A673 (cell line): Measurements from ENCODE around the gene SLIT3. TPM values are rescaled to one million over a fixed set of nuclear protein-coding genes. Genes with fewer than 3 reads are reported as not detected.

Source experiments
- BruUV-seq: library from RNA; stranded (reverse); fragments of 400-500 nt; replicated peaks from 2 replicates; lab custom pipeline; 2021; lab: Mats Ljungman, UMichigan
- CTCF ChIA-PET: fragments of 300-600 bp; sonication (Branson Sonifier 250); formaldehyde crosslinking; loops from one replicate; lab custom pipeline; 2022; ENCODE audit warnings: antibody characterized with exemption; lab: Charles Lee
- POLR2A ChIA-PET: fragments of 300-600 bp; sonication (Branson Sonifier 250); formaldehyde crosslinking; loops from one replicate; lab custom pipeline; 2022; ENCODE audit warnings: antibody characterized with exemption; ENCODE audit not compliant: low non-redundant PET; lab: Charles Lee
- DNase-seq: peaks from one replicate; pipeline ENCODE4 v3.0.0-alpha.2; 2015; ENCODE audit warnings: low spot score
- H3K27ac ChIP-seq: fragments of 200-600 bp; sonication (generic); 2 replicates; pipeline ENCODE4 v1.5.1; 2016; ENCODE audit warnings: mixed run types, low read depth, mild to moderate bottlenecking, mixed read lengths, antibody characterized with exemption, low read length; ENCODE audit not compliant: poor library complexity, severe bottlenecking
- H3K27me3 ChIP-seq: fragments of 200-600 bp; sonication (generic); replicated peaks from 2 replicates; pipeline ENCODE4 v1.6.1; 2017; ENCODE audit warnings: mixed run types, low read depth, mild to moderate bottlenecking, mixed read lengths, antibody characterized with exemption, low read length; ENCODE audit not compliant: insufficient read depth, poor library complexity
- H3K36me3 ChIP-seq: fragments of 200-600 bp; sonication (generic); 2 replicates; pipeline ENCODE4 v1.6.1; 2016; ENCODE audit warnings: mixed run types, mild to moderate bottlenecking, mixed read lengths, antibody characterized with exemption, low read length; ENCODE audit not compliant: insufficient read depth, poor library complexity, severe bottlenecking
- H3K4me1 ChIP-seq: fragments of 200-600 bp; sonication (generic); 2 replicates; pipeline ENCODE4 v1.6.1; 2017; ENCODE audit warnings: mixed run types, mild to moderate bottlenecking, mixed read lengths, antibody characterized with exemption, low read length; ENCODE audit not compliant: insufficient read depth, poor library complexity, severe bottlenecking
- H3K4me3 ChIP-seq: fragments of 200-600 bp; sonication (generic); 2 replicates; pipeline ENCODE4 v1.5.1; 2016; ENCODE audit warnings: low read depth, mixed run types, mild to moderate bottlenecking, mixed read lengths, low read length; ENCODE audit not compliant: poor library complexity, severe bottlenecking
- H3K9me3 ChIP-seq: fragments of 200-600 bp; sonication (generic); 2 replicates; pipeline ENCODE4 v1.6.1; 2016; ENCODE audit warnings: mixed run types, low read depth, mild to moderate bottlenecking, mixed read lengths, antibody characterized with exemption, low read length; ENCODE audit not compliant: poor library complexity, severe bottlenecking
- EZH2 ChIP-seq: fragments of 200-600 bp; sonication (generic); IDR thresholded peaks from 2 replicates; pipeline ENCODE4 v1.6.1; 2017; ENCODE audit warnings: borderline replicate concordance, low read depth, mild to moderate bottlenecking, mixed read lengths, antibody characterized with exemption, low read length; ENCODE audit not compliant: poor library complexity, severe bottlenecking
- intact Hi-C: fragments of 100-400 bp; cut with micrococcal nuclease; formaldehyde crosslinking; loops from one replicate; pipeline ENCODE4 v1.10.0; 2022; ENCODE audit not compliant: unreplicated experiment
- total RNA-seq: library from RNA; stranded (reverse); gene quantifications from 2 replicates; pipeline ENCODE4 v1.2.3, GENCODE V29; 2021
- TF ChIP-seq, protein P1 (sequence below): fragments of 300-800, 200-600 bp; sonication (generic); conservative IDR thresholded peaks from 2 replicates; pipeline ENCODE4 v1.5.1; 2017; ENCODE audit warnings: low read depth, mild to moderate bottlenecking, antibody characterized with exemption, low read length, moderate library complexity, mixed read lengths

The SLIT3 gene
- total RNA-seq, 1 experiment from 2014 or later = not detected

DNA sequence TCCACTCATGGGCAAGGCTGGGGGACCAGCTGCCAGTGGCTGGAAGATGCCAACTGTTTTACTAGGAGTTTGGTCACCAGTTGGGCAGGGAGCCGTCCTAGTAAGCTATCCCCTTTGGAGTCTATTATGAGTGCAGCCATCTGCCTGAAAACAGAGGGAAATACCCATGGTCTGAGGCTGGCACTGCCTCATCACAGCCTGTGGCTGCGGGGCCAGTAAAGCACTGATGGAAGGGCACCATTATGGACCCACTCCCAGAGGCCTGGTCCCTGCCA is 534.6 kb downstream of the SLIT3 start:
- TF ChIP-seq, protein P1, sequence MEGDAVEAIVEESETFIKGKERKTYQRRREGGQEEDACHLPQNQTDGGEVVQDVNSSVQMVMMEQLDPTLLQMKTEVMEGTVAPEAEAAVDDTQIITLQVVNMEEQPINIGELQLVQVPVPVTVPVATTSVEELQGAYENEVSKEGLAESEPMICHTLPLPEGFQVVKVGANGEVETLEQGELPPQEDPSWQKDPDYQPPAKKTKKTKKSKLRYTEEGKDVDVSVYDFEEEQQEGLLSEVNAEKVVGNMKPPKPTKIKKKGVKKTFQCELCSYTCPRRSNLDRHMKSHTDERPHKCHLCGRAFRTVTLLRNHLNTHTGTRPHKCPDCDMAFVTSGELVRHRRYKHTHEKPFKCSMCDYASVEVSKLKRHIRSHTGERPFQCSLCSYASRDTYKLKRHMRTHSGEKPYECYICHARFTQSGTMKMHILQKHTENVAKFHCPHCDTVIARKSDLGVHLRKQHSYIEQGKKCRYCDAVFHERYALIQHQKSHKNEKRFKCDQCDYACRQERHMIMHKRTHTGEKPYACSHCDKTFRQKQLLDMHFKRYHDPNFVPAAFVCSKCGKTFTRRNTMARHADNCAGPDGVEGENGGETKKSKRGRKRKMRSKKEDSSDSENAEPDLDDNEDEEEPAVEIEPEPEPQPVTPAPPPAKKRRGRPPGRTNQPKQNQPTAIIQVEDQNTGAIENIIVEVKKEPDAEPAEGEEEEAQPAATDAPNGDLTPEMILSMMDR = no peak
- TF ChIP-seq EZH2 = no peak
- H3K4me3 ChIP-seq = no peak overlapping the region
- no TSS peak for BruUV-seq
- H3K27me3 ChIP-seq = peaks cover 34% of the 10 kb centered on the region
- ChIA-PET POLR2A (no interaction called here), CTCF (no interaction called here)
- H3K36me3 ChIP-seq = no peaks in the 10 kb centered on the region
- no peaks in the 10 kb centered on the region for H3K4me1 ChIP-seq
- no peak for DNase-seq
- H3K27ac ChIP-seq = no peak overlapping the region
- no peaks in the 10 kb centered on the region for H3K9me3 ChIP-seq
- intact Hi-C loops = no loop called here

DNA sequence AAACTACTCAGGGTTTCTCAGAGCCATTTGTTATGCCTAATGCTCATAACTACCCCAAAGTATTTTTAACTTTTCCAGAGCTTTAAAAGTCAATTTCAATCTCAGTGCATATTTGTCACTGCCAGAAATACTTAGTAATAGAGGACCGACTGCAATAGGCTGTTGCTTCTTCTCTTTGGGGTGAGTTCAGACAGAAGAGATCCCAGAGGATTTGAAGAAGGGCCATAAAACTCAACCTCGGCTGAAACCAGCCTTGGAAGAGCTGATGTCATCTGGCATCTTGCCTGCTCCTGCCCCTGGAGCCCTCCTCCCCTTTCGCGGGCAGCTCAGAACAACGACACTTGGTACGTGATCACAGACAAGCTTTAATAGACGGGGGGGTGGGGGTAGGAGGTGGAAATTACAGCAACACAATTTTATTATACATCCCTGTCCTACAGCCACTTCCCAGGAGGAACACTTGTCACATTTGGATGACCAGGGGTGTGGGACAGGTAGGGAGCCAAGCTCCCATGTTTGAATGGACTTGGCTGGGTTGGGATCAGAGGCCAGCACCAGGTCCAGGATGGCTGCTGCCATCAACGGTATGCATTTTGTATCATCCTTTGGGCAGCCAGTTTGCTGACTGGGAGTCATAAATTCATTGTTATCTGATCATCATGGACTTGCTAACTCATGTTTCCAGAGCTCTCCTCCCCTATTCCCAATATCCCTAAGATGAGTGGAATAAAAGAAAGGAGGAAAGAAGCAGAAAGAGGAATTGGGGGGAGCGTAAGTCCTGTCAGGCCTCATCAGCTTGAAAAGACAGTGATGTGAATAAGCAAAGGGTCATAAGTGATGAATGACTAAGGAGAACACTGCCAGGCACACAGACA is 535.2 kb downstream of the SLIT3 start:
- H3K36me3 ChIP-seq = no peaks in the 10 kb centered on the region
- intact Hi-C loops = no loop called here
- no peak overlapping the region for H3K4me3 ChIP-seq
- no peak overlapping the region for H3K27ac ChIP-seq
- no peaks in the 10 kb centered on the region for H3K9me3 ChIP-seq
- DNase-seq = peak; percentile 35
- no peak for TF ChIP-seq EZH2
- TF ChIP-seq, protein P1 = no peak
- H3K27me3 ChIP-seq = peaks cover 31% of the 10 kb centered on the region
- H3K4me1 ChIP-seq = no peaks in the 10 kb centered on the region
- CTCF ChIA-PET = interaction anchor here (0.6 kb wide), 2 partner anchors 86 to 120 kb away, joined by 5 to 13 read pairs; no protein-coding TSS in a partner anchor
- POLR2A ChIA-PET = no interaction called here
- no TSS peak for BruUV-seq

DNA sequence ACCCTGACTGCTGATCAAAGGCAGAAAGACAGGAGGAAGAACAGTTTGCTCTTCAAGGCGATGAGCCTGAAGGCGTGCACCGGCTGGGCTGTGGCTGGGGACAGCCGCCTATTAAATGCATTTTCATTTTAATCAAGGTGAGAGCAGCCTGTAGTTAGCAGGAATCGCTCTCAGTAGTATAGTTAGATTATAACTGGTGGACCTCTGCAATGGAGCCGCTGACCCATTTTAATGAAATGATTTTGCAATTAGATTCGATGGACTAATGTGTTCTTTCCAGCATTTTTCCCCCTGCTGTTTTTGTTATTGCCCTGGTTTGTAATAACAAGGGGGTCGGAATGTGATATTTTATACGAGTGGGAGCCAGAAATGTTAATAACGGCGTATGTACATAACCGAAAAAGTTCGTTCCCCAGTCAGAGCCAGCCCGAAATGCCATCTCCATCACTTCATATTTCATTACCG is 535.8 kb downstream of the SLIT3 start:
- no peak for DNase-seq
- Histone ChIP-seq H3K4me3 (no peak overlapping the region), H3K36me3 (no peaks in the 10 kb centered on the region), H3K4me1 (no peaks in the 10 kb centered on the region), H3K27me3 (peaks cover 31% of the 10 kb centered on the region), H3K27ac (no peak overlapping the region), H3K9me3 (no peaks in the 10 kb centered on the region)
- no peak for TF ChIP-seq EZH2
- TF ChIP-seq, protein P1 = no peak
- ChIA-PET CTCF (interaction anchor here (0.6 kb wide), 2 partner anchors 85 to 120 kb away, joined by 5 to 13 read pairs; no protein-coding TSS in a partner anchor), POLR2A (no interaction called here)
- intact Hi-C loops = no loop called here
- no TSS peak for BruUV-seq
